Measurements from ENCODE around the gene MARK1.

DNA sequence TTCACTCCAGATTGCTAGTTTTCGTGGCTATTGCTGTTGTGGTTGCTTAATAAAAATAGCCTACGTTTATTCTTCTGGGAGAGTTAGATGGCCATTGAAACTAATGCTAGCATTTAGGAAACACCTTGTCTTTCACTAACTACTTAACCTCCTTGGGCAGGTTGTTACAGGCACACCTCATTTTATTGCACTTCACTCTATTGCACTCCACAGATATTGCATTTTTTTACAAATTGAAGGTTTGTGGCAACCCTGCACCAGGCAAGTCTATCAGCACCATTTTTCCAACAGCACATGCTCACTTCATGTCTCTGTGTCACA, 11.3 kb upstream of the MARK1 start:
- no peak for TF ChIP-seq CTCF (IDR thresholded peaks at IDR 0.05)
- TF ChIP-seq EZH2 (IDR thresholded peaks at IDR 0.05) = no peak
- no peak for TF ChIP-seq EZH2phosphoT487 (IDR thresholded peaks at IDR 0.05)
